Mammary epithelial cell (primary cell): ENCODE data around the gene CXCL1.

Experiments
- EZH2 ChIP-seq: IDR thresholded peaks from 2 replicates; pipeline ENCODE4 v1.6.1; 2012; ENCODE audit warnings: low read length, inconsistent platforms, borderline replicate concordance
- TF ChIP-seq, protein P1 (sequence below), 2 donors: IDR thresholded peaks in 1 of 2; conservative IDR thresholded peaks in 1 of 2; 2 replicates each; pipeline ENCODE4 v1.5.1; 2011 to 2012; ENCODE audit warnings: inconsistent platforms in 2 of 2, low read length in 2 of 2, mild to moderate bottlenecking in 2 of 2, control low read depth in 1 of 2, low read depth in 1 of 2; ENCODE audit not compliant: insufficient read depth in 1 of 2; ENCODE audit errors: extremely low read depth in 1 of 2

DNA sequence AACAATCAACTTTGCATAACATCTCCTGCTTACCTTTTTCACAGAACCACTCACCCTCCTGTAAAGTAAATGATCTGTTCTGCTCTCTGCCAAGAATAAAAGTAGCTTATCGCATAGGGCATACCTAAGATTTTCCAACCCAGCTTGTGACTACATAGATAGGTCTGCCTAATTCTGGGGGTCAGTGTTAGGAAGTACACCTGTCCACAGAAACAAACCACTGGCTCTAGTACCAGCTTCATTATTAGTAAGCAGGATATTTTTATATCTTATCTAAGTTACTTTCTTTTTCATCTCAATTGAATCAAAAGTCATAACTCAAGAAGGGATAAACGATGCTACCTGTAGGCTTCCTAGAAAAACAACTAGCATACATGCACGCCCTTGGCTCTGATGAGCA is 23.8 kb downstream of the CXCL1 start:
- TF ChIP-seq, protein P1, sequence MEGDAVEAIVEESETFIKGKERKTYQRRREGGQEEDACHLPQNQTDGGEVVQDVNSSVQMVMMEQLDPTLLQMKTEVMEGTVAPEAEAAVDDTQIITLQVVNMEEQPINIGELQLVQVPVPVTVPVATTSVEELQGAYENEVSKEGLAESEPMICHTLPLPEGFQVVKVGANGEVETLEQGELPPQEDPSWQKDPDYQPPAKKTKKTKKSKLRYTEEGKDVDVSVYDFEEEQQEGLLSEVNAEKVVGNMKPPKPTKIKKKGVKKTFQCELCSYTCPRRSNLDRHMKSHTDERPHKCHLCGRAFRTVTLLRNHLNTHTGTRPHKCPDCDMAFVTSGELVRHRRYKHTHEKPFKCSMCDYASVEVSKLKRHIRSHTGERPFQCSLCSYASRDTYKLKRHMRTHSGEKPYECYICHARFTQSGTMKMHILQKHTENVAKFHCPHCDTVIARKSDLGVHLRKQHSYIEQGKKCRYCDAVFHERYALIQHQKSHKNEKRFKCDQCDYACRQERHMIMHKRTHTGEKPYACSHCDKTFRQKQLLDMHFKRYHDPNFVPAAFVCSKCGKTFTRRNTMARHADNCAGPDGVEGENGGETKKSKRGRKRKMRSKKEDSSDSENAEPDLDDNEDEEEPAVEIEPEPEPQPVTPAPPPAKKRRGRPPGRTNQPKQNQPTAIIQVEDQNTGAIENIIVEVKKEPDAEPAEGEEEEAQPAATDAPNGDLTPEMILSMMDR (conservative IDR thresholded peaks at IDR 0.05 in 1 of 2, IDR thresholded peaks at IDR 0.05 in 1 of 2; ENCODE audit: extremely low read depth in 1 of 2, insufficient read depth in 1 of 2, low read depth in 1 of 2, low read length in 2 of 2) = no peak
- no peak for TF ChIP-seq EZH2
